ENCODE measurements around the gene HELB.

GRCh38 chr12:66297923-66298322, 4.4 kb upstream of the HELB start:
- TF ChIP-seq, protein P1, sequence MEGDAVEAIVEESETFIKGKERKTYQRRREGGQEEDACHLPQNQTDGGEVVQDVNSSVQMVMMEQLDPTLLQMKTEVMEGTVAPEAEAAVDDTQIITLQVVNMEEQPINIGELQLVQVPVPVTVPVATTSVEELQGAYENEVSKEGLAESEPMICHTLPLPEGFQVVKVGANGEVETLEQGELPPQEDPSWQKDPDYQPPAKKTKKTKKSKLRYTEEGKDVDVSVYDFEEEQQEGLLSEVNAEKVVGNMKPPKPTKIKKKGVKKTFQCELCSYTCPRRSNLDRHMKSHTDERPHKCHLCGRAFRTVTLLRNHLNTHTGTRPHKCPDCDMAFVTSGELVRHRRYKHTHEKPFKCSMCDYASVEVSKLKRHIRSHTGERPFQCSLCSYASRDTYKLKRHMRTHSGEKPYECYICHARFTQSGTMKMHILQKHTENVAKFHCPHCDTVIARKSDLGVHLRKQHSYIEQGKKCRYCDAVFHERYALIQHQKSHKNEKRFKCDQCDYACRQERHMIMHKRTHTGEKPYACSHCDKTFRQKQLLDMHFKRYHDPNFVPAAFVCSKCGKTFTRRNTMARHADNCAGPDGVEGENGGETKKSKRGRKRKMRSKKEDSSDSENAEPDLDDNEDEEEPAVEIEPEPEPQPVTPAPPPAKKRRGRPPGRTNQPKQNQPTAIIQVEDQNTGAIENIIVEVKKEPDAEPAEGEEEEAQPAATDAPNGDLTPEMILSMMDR (conservative IDR thresholded peaks at IDR 0.05; ENCODE audit: low read depth, low read length), result no peak
- no peak for TF ChIP-seq EZH2 (IDR thresholded peaks at IDR 0.05; ENCODE audit: borderline replicate concordance, low read depth, low read length, poor library complexity, severe bottlenecking)

Measured in A673 (cell line).